Thoracic aorta (tissue), 2 donors: ENCODE measurements around the gene NKD1. TPM values are rescaled to one million over a fixed set of nuclear protein-coding genes. Genes with fewer than 3 reads are reported as not detected.

ENCODE experiments used
- ATAC-seq: fragments of 150-250 bp; one replicate; pipeline ENCODE4 v1.8.0; 2017; ENCODE audit warnings: low read depth; ENCODE audit not compliant: insufficient number of reproducible peaks, low FRiP score
- DNase-seq: peaks from one replicate; pipeline ENCODE4 v3.0.0-alpha.2; 2020; ENCODE audit warnings: low spot score
- H3K27ac ChIP-seq, 2 donors: fragments of 200-600 bp; sonication (generic); 1 replicate in 1 of 2; 2 replicates in 1 of 2; pipeline ENCODE4 v1.5.1; 2016; ENCODE audit warnings: mild to moderate bottlenecking in 2 of 2, moderate library complexity in 2 of 2
- H3K27me3 ChIP-seq: fragments of 200-600 bp; sonication (generic); replicated peaks from 2 replicates; pipeline ENCODE4 v1.6.0; 2016; ENCODE audit warnings: mild to moderate bottlenecking; ENCODE audit not compliant: insufficient read depth
- H3K36me3 ChIP-seq: fragments of 200-600 bp; sonication (generic); one replicate; pipeline ENCODE4 v1.5.1; 2016
- H3K4me1 ChIP-seq, 2 donors: fragments of 200-600 bp; sonication (generic); 1 replicate in 1 of 2; 2 replicates in 1 of 2; pipeline versions ENCODE4 v1.5.1 to v1.6.0; 2016; ENCODE audit warnings: low read depth in 2 of 2, mild to moderate bottlenecking in 1 of 2; ENCODE audit not compliant: control insufficient read depth in 1 of 2
- H3K4me3 ChIP-seq: fragments of 200-600 bp; sonication (generic); 2 replicates; pipeline ENCODE4 v1.5.1; 2016; ENCODE audit warnings: mild to moderate bottlenecking
- H3K9me3 ChIP-seq: fragments of 200-600 bp; sonication (generic); 2 replicates; pipeline ENCODE4 v1.5.1; 2016
- CTCF ChIP-seq: fragments of 200-600 bp; sonication (generic); IDR thresholded peaks from one replicate; pipeline ENCODE4 v1.5.1; 2019; ENCODE audit warnings: antibody characterized with exemption
- total RNA-seq, 2 donors: library from RNA; depleted of rRNA; stranded (reverse); fragments of >200 nt; gene quantifications; one replicate each; pipeline versions ENCODE4 v1.1.0 to v1.2.3, GENCODE V29; 2016

The NKD1 gene
- total RNA-seq, 2 donors from 2014 or later = 30.2 to 41.7 TPM

GRCh38 chr16:50580180-50580798, 32.1 kb downstream of the NKD1 start:
- DNase-seq (no peak), ATAC-seq (no peak)
- H3K27ac ChIP-seq = peak overlapping the region; percentile 19 to 27
- H3K9me3 ChIP-seq = no peaks in the 10 kb centered on the region
- H3K27me3 ChIP-seq = no peaks in the 10 kb centered on the region
- H3K4me1 ChIP-seq = peaks cover 48 to 83% of the 10 kb centered on the region in 2 donors
- TF ChIP-seq CTCF = no peak
- peaks cover 4% of the 10 kb centered on the region for H3K36me3 ChIP-seq
- no peak overlapping the region for H3K4me3 ChIP-seq

GRCh38 chr16:50581845-50582244, 33.6 kb downstream of the NKD1 start:
- TF ChIP-seq CTCF = no peak
- H3K9me3 ChIP-seq = no peaks in the 10 kb centered on the region
- H3K4me3 ChIP-seq = no peak overlapping the region
- peaks cover 45 to 81% of the 10 kb centered on the region in 2 donors for H3K4me1 ChIP-seq
- no peaks in the 10 kb centered on the region for H3K27me3 ChIP-seq
- H3K36me3 ChIP-seq = peaks cover 4% of the 10 kb centered on the region
- ATAC-seq = no peak
- DNase-seq = no peak
- peak overlapping the region; percentile 0 to 28 for H3K27ac ChIP-seq

- ATAC-seq (no peak), DNase-seq (no peak)
- peaks cover 45 to 73% of the 10 kb centered on the region in 2 donors for H3K4me1 ChIP-seq
- no peak overlapping the region for H3K27ac ChIP-seq
- H3K27me3 ChIP-seq = no peaks in the 10 kb centered on the region
- peaks cover 4% of the 10 kb centered on the region for H3K36me3 ChIP-seq
- TF ChIP-seq CTCF = no peak
- no peak overlapping the region for H3K4me3 ChIP-seq
- H3K9me3 ChIP-seq = no peaks in the 10 kb centered on the region
Observed at GRCh38 chr16:50583211-50583610, 35.0 kb downstream of the NKD1 start.

- DNase-seq (no peak), ATAC-seq (no peak)
- no peak for TF ChIP-seq CTCF
- peak overlapping the region; percentile 76 to 86 for H3K27ac ChIP-seq
- H3K36me3 ChIP-seq = peaks cover 4% of the 10 kb centered on the region
- peaks cover 45 to 67% of the 10 kb centered on the region in 2 donors for H3K4me1 ChIP-seq
- H3K27me3 ChIP-seq = no peaks in the 10 kb centered on the region
- H3K4me3 ChIP-seq = no peak overlapping the region
- H3K9me3 ChIP-seq = no peaks in the 10 kb centered on the region
Observed at GRCh38 chr16:50584033-50584722, 36.0 kb downstream of the NKD1 start.

- TF ChIP-seq CTCF = no peak
- ATAC-seq = peak; percentile 53
- DNase-seq = peak; percentile 52
- H3K4me1 ChIP-seq = peaks cover 41 to 63% of the 10 kb centered on the region in 2 donors
- peak overlapping the region; percentile 24 for H3K4me3 ChIP-seq
- peak overlapping the region; percentile 76 to 86 for H3K27ac ChIP-seq
- H3K36me3 ChIP-seq = no peaks in the 10 kb centered on the region
- no peaks in the 10 kb centered on the region for H3K27me3 ChIP-seq
- H3K9me3 ChIP-seq = no peaks in the 10 kb centered on the region
Observed at GRCh38 chr16:50585331-50585776, 37.2 kb downstream of the NKD1 start.
